Transverse colon (tissue), 4 donors: ENCODE data around the gene ANKRD65. TPM values are rescaled to one million over a fixed set of nuclear protein-coding genes. Genes with fewer than 3 reads are reported as not detected.
"Not testable (repeated sequence)": the region's sequence is repeated elsewhere in the genome, so short reads cannot be mapped to it uniquely, and the experiment has no call there.

ENCODE experiments used
- DNase-seq: peaks from one replicate; pipeline ENCODE4 v3.0.0-alpha.2; 2019
- H3K27ac ChIP-seq, 4 donors: fragments of 200-600 bp; sonication (generic); 2 replicates each; pipeline ENCODE4 v1.5.1; 2016 to 2018; ENCODE audit warnings: inconsistent platforms in 4 of 4
- H3K27me3 ChIP-seq: fragments of 200-600 bp; sonication (generic); 2 replicates; pipeline ENCODE4 v1.5.1; 2017; ENCODE audit warnings: inconsistent platforms
- H3K36me3 ChIP-seq, 4 donors: fragments of 200-600 bp; sonication (generic); 2 replicates each; pipeline ENCODE4 v1.5.1; 2017 to 2019; ENCODE audit warnings: inconsistent platforms in 4 of 4
- H3K4me1 ChIP-seq, 4 donors: fragments of 200-600 bp; sonication (generic); 2 replicates each; pipeline ENCODE4 v1.5.1; 2017 to 2020; ENCODE audit warnings: inconsistent platforms in 4 of 4
- H3K4me3 ChIP-seq, 4 donors: fragments of 200-600 bp; sonication (generic); 1 replicate in 1 of 4; 2 replicates in 3 of 4; pipeline versions ENCODE4 v1.5.1 to v1.6.1; 2017 to 2019; ENCODE audit warnings: inconsistent platforms in 4 of 4
- H3K9me3 ChIP-seq, 2 donors: fragments of 200-600 bp; sonication (generic); 2 replicates each; pipeline ENCODE4 v1.5.1; 2017 to 2019; ENCODE audit warnings: inconsistent platforms in 2 of 2
- EP300 ChIP-seq: sonication (generic); formaldehyde crosslinking; IDR thresholded peaks from one replicate; pipeline ENCODE4 v1.6.1; 2017; ENCODE audit warnings: antibody characterized with exemption, low read depth
- POLR2A ChIP-seq: fragments of 450-650 bp; IDR thresholded peaks from one replicate; pipeline ENCODE4 v1.6.1; 2016; ENCODE audit warnings: antibody characterized with exemption, mild to moderate bottlenecking, moderate library complexity
- POLR2AphosphoS5 ChIP-seq, 3 donors: sonication (generic); formaldehyde crosslinking; IDR thresholded peaks; one replicate each; pipeline ENCODE4 v1.6.1; 2016; ENCODE audit warnings: antibody characterized with exemption in 3 of 3
- WGBS, 2 donors: methylation state at CpG; one replicate each; pipeline ENCODE4 v1.1.5; 2018; ENCODE audit warnings: low coverage in 1 of 2; 5-methylcytosine and 5-hydroxymethylcytosine counted together
- in situ Hi-C, 4 donors: fragments of 200-750 bp; cut with MboI; loops; one replicate each; pipeline versions ENCODE4 v1.15.0 to v1.15.1; 2017; ENCODE audit warnings: low sequenced_read_pairs in 3 of 4, low pct_ligation_motif_present in 1 of 4, low pct_unique_long_range_greater_than_20kb in 1 of 4
- intact Hi-C: fragments of 100-400 bp; cut with DNase I; formaldehyde crosslinking; loops from one replicate; pipeline ENCODE4 v1.15.1; 2023; ENCODE audit warnings: low total_unique reads
- total RNA-seq, 4 donors: library from RNA; depleted of rRNA; stranded (reverse); fragments of >200 nt; gene quantifications; one replicate each; pipeline ENCODE4 v1.1.0, GENCODE V29; 2016
- TF ChIP-seq, protein P1 (sequence below), 5 experiments: fragments of 200-600 bp in 3 of 5; fragments of 450-650 bp in 2 of 5; sonication (generic) in 3 of 5; IDR thresholded peaks; 1 replicate in 2 of 5; 2 replicates in 3 of 5; pipeline ENCODE4 v1.5.1; 2016 to 2017; ENCODE audit warnings: antibody characterized with exemption in 5 of 5, inconsistent platforms in 3 of 5, mild to moderate bottlenecking in 2 of 5, moderate library complexity in 1 of 5

ANKRD65 gene
- total RNA-seq, 4 donors from 2014 or later: 0.80 to 4.5 (median 1.9) TPM

DNA sequence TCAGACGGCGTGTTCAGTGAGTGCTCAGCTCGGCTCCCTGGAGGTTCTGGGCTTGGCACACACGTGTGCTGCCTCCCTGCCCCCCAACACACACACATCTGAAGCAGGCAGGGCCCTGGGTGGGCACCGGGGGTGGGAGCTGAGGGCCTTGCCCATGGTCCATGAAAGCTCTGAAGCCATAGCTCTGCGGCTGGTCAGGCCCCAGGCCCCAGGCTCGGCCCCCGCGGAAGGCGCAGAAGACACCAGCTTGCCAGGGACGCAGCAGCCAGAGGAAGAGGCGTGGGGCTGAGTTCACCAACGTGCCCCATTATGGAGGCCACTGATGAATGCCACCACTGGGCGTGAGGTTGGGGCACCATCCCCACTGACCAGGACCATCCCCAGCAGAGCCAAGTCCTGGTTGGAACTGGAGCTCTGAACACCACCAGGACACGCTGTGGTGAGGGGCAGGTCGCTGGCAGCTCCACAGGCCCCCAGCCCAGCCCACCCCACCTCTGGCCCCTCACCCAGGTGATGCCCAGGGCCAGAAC, 50.2 kb downstream of the ANKRD65 start:
- Histone ChIP-seq H3K4me3 (no peak overlapping the region), H3K4me1 (peaks cover 22 to 31% (median 27%) of the 10 kb centered on the region in 4 donors), H3K27ac (no peak overlapping the region), H3K27me3 (no peaks in the 10 kb centered on the region), H3K36me3 (no peaks in the 10 kb centered on the region), H3K9me3 (no peaks in the 10 kb centered on the region)
- no peak for DNase-seq
- intact Hi-C loops: loop anchor here (10.0 kb wide), 1 partner anchor 356 kb away; the partner anchor contains the start of gene ISG15
- 82% methylated on average over 16 of the region's 16 CpGs; no CpG with 5 or more reads in 1 of the 2 donors for WGBS, 2 donors
- TF ChIP-seq EP300: no peak
- TF ChIP-seq POLR2AphosphoS5 (IDR thresholded peaks at IDR 0.05): no peak
- no peak for TF ChIP-seq POLR2A
- TF ChIP-seq, protein P1, sequence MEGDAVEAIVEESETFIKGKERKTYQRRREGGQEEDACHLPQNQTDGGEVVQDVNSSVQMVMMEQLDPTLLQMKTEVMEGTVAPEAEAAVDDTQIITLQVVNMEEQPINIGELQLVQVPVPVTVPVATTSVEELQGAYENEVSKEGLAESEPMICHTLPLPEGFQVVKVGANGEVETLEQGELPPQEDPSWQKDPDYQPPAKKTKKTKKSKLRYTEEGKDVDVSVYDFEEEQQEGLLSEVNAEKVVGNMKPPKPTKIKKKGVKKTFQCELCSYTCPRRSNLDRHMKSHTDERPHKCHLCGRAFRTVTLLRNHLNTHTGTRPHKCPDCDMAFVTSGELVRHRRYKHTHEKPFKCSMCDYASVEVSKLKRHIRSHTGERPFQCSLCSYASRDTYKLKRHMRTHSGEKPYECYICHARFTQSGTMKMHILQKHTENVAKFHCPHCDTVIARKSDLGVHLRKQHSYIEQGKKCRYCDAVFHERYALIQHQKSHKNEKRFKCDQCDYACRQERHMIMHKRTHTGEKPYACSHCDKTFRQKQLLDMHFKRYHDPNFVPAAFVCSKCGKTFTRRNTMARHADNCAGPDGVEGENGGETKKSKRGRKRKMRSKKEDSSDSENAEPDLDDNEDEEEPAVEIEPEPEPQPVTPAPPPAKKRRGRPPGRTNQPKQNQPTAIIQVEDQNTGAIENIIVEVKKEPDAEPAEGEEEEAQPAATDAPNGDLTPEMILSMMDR (IDR thresholded peaks at IDR 0.05): no peak
- in situ Hi-C loops: no loop called here

DNA sequence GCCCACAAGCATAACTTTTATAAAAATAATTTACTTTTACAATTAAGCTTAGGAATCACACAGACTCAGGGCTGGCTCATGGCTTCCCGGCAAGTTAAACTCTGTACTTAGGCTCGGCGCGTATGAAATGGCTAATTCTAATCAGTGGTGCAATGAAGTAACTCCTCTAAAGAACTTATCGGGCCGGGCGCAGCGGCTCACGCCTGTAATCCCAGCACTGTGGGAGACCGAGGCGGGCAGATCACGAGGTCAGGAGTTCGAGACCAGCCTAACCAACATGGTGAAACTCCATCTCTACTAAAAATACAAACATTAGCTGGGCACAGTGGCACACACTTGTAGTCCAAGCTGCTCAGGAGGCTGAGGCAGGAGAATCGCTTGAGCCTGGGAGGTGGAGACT, 51.0 kb downstream of the ANKRD65 start:
- in situ Hi-C loops, DNase-seq, H3K27me3 ChIP-seq, H3K36me3 ChIP-seq, H3K4me3 ChIP-seq, H3K27ac ChIP-seq, H3K9me3 ChIP-seq: not testable (repeated sequence)
- peaks cover 20 to 28% (median 25%) of the 10 kb centered on the region in 4 donors for H3K4me1 ChIP-seq
- 89% methylated on average over 14 of the region's 14 CpGs; no CpG with 5 or more reads in 1 of the 2 donors for WGBS, 2 donors
- intact Hi-C loops: loop anchor here (10.0 kb wide), 1 partner anchor 355 kb away; the partner anchor contains the start of gene ISG15

Other genes with a start within 250 kb of the ANKRD65 start
- under 1 TPM in 2 of 4 donors, not detected in 2; 0.40 to 0.48 TPM for gene TTLL10, start 247.4 kb downstream of the ANKRD65 start, total RNA-seq
- 1 to 10 TPM in 2 of 4 donors, not detected in 2; 3.3 to 7.9 TPM for gene TNFRSF18, start 214.7 kb downstream of the ANKRD65 start, total RNA-seq
- 1 to 10 TPM in 1 of 4 donors, under 1 TPM in 1, not detected in 2; 0.55 to 4.8 TPM for gene TNFRSF4, start 207.1 kb downstream of the ANKRD65 start, total RNA-seq
- 100 to 1,000 TPM; 153 to 267 (median 226) TPM for gene SDF4, start 189.3 kb downstream of the ANKRD65 start, total RNA-seq
- 10 to 100 TPM in 3 of 4 donors, 1 to 10 TPM in 1; 8.5 to 24.9 (median 12.2) TPM for gene B3GALT6, start 189.0 kb downstream of the ANKRD65 start, total RNA-seq
- gene C1QTNF12, start 174.6 kb downstream of the ANKRD65 start, total RNA-seq: 10 to 100 TPM in 3 of 4 donors, not detected in 1; 11.9 to 52.8 (median 15.7) TPM
- 100 to 1,000 TPM in 1 of 4 donors, 10 to 100 TPM in 3; 49.6 to 110 (median 59.1) TPM for gene UBE2J2, start 147.4 kb downstream of the ANKRD65 start, total RNA-seq
- 1 to 10 TPM; 1.5 to 3.5 (median 2.4) TPM for gene SCNN1D, start 140.8 kb downstream of the ANKRD65 start, total RNA-seq
- 100 to 1,000 TPM in 2 of 4 donors, 10 to 100 TPM in 2; 52.4 to 190 (median 99.5) TPM for gene ACAP3, start 113.3 kb downstream of the ANKRD65 start, total RNA-seq
- gene PUSL1, start 112.7 kb downstream of the ANKRD65 start, total RNA-seq: 10 to 100 TPM in 3 of 4 donors, 1 to 10 TPM in 1; 7.0 to 35.9 (median 20.5) TPM
- 100 to 1,000 TPM; 118 to 424 (median 140) TPM for gene INTS11, start 96.6 kb downstream of the ANKRD65 start, total RNA-seq
- 100 to 1,000 TPM in 1 of 4 donors, 10 to 100 TPM in 3; 48.0 to 134 (median 77.7) TPM for gene CPTP, start 96.5 kb downstream of the ANKRD65 start, total RNA-seq
- 1 to 10 TPM in 2 of 4 donors, under 1 TPM in 1, not detected in 1; 0.40 to 2.0 (median 1.9) TPM for gene TAS1R3, start 90.0 kb downstream of the ANKRD65 start, total RNA-seq
- gene DVL1, start 71.9 kb downstream of the ANKRD65 start, total RNA-seq: 100 to 1,000 TPM; 103 to 182 (median 115) TPM
- gene MXRA8, start 62.7 kb downstream of the ANKRD65 start, total RNA-seq: 100 to 1,000 TPM in 1 of 4 donors, 10 to 100 TPM in 3; 31.1 to 145 (median 57.1) TPM
- 100 to 1,000 TPM; 110 to 197 (median 167) TPM for gene AURKAIP1, start 46.1 kb downstream of the ANKRD65 start, total RNA-seq
- 100 to 1,000 TPM; 169 to 657 (median 349) TPM for gene CCNL2, start 21.9 kb downstream of the ANKRD65 start, total RNA-seq
- gene MRPL20, start 14.0 kb downstream of the ANKRD65 start, total RNA-seq: 100 to 1,000 TPM in 1 of 4 donors, 10 to 100 TPM in 3; 40.0 to 183 (median 97.0) TPM
- 10 to 100 TPM; 29.4 to 82.0 (median 51.6) TPM for gene VWA1, start 14.4 kb upstream of the ANKRD65 start, total RNA-seq
- 1 to 10 TPM in 1 of 4 donors, under 1 TPM in 2, not detected in 1; 0.75 to 1.3 (median 1.00) TPM for gene ATAD3C, start 28.4 kb upstream of the ANKRD65 start, total RNA-seq
- 100 to 1,000 TPM in 1 of 4 donors, 10 to 100 TPM in 3; 15.6 to 269 (median 39.2) TPM for gene ATAD3B, start 50.5 kb upstream of the ANKRD65 start, total RNA-seq
- gene ATAD3A, start 90.9 kb upstream of the ANKRD65 start, total RNA-seq: 10 to 100 TPM; 14.6 to 34.4 (median 20.4) TPM
- gene TMEM240, start 119.3 kb upstream of the ANKRD65 start, total RNA-seq: 10 to 100 TPM in 1 of 4 donors, 1 to 10 TPM in 2, not detected in 1; 3.8 to 27.3 (median 4.2) TPM
- 100 to 1,000 TPM in 3 of 4 donors, 10 to 100 TPM in 1; 95.0 to 162 (median 136) TPM for gene SSU72, start 153.6 kb upstream of the ANKRD65 start, total RNA-seq
- 1 to 10 TPM; 1.5 to 4.6 (median 3.7) TPM for gene FNDC10, start 178.9 kb upstream of the ANKRD65 start, total RNA-seq
- 100 to 1,000 TPM in 3 of 4 donors, 10 to 100 TPM in 1; 94.2 to 346 (median 224) TPM for gene MIB2, start 194.2 kb upstream of the ANKRD65 start, total RNA-seq
- 10 to 100 TPM in 2 of 4 donors, 1 to 10 TPM in 2; 4.9 to 58.9 (median 9.9) TPM for gene MMP23B, start 210.9 kb upstream of the ANKRD65 start, total RNA-seq
- 100 to 1,000 TPM in 1 of 4 donors, 10 to 100 TPM in 3; 28.4 to 183 (median 60.5) TPM for gene CDK11B, start 237.7 kb upstream of the ANKRD65 start, total RNA-seq